Measurements from ENCODE around the gene C22orf39.

Gene C22orf39

DNA sequence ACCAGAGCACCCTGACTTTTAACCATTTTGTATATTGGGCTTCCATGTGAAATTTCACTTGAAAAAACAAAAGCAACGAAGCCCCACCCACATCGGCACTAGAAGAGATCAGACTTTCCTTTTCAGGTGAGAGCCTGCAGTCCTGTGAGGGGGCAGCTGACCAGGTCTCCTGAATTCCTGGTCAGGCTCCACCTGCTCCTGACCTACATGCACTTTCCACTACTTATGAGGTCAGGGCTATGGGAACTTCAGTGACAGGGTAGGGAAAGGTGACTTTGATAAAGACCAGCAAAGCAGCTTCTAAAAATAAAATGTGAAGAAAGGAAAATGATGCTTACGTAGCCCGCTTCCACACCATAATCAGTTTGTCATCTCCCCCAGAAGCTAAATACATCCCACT lies 40.7 kb downstream of the C22orf39 start:
- no peak overlapping the region for H3K4me3 ChIP-seq (ENCODE audit: low read depth, low read length)
- no peak for DNase-seq (ENCODE audit: low read depth)
- TF ChIP-seq, protein P1, sequence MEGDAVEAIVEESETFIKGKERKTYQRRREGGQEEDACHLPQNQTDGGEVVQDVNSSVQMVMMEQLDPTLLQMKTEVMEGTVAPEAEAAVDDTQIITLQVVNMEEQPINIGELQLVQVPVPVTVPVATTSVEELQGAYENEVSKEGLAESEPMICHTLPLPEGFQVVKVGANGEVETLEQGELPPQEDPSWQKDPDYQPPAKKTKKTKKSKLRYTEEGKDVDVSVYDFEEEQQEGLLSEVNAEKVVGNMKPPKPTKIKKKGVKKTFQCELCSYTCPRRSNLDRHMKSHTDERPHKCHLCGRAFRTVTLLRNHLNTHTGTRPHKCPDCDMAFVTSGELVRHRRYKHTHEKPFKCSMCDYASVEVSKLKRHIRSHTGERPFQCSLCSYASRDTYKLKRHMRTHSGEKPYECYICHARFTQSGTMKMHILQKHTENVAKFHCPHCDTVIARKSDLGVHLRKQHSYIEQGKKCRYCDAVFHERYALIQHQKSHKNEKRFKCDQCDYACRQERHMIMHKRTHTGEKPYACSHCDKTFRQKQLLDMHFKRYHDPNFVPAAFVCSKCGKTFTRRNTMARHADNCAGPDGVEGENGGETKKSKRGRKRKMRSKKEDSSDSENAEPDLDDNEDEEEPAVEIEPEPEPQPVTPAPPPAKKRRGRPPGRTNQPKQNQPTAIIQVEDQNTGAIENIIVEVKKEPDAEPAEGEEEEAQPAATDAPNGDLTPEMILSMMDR (IDR thresholded peaks at IDR 0.05; ENCODE audit: control insufficient read depth, extremely low read depth, insufficient read depth): no peak

DNA sequence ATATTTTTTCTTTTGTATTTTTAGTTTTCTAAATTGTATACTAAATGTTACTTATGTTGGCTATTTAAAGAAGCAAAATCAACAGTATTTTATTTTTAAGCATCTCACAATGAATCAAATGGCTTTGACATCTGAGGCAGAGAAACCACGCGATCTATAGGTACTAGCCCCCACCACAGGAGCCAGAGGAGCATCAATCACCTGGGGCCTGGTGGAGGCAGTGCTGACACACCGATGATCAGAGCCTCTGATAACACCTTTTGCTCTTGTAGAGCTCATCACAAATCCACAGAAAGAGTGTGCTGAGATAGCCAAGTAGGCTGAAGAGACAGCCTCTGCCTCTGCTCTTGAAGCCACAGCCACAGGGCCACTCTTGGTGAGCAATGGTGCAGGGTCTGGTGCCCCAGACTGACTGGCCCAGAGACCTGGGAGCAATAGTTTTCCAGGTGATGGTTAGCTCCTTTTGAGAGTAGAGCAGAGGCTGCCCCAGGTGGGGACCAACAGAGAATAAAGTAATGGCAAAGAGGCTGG lies 41.2 kb downstream of the C22orf39 start:
- no peak for DNase-seq (ENCODE audit: low read depth)
- no peak overlapping the region for H3K4me3 ChIP-seq (ENCODE audit: low read depth, low read length)
- TF ChIP-seq, protein P1 (IDR thresholded peaks at IDR 0.05; ENCODE audit: control insufficient read depth, extremely low read depth, insufficient read depth): no peak

DNA sequence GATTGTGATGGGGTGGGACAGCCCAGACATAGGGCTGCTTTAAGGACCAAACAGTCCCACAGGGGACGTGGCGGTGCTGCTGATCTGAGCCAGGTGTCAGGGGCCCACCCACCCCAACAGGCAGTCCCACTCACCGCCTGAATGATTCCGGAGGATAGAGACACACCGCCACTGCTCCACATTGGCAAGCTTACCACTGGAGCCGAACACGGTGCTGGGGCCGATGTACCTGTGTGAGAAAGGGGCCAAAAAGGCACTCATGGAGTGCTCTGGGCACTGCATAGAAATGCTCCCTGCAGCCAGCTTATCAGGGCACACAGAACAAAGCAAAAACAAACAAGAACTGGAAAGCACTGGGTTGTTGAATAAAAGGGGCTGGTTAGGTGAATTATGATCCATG lies 41.9 kb downstream of the C22orf39 start:
- no peak overlapping the region for H3K4me3 ChIP-seq (ENCODE audit: low read depth, low read length)
- TF ChIP-seq, protein P1 (IDR thresholded peaks at IDR 0.05; ENCODE audit: control insufficient read depth, extremely low read depth, insufficient read depth): no peak
- DNase-seq (ENCODE audit: low read depth): no peak

DNA sequence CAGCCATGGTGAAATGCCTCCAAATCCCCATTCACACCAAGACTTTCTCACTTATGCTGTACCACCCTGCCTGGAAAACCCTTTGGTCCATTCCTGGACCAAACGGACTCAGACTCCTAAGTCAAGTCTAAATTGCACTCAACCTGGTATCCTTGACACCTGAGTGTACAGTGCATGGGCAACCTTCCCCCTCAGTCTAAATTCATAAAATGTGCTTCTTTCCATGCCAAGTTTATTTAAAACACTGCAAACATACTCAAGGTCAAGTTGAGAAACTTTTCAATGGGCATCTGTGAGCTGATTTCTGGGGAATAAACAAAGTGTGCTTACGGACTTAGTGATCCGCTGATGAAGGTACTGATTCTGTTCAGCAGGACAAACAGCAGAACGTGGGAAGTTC lies 42.4 kb downstream of the C22orf39 start:
- H3K4me3 ChIP-seq (ENCODE audit: low read depth, low read length): no peak overlapping the region
- DNase-seq (ENCODE audit: low read depth): no peak
- TF ChIP-seq, protein P1 (IDR thresholded peaks at IDR 0.05; ENCODE audit: control insufficient read depth, extremely low read depth, insufficient read depth): no peak

DNA sequence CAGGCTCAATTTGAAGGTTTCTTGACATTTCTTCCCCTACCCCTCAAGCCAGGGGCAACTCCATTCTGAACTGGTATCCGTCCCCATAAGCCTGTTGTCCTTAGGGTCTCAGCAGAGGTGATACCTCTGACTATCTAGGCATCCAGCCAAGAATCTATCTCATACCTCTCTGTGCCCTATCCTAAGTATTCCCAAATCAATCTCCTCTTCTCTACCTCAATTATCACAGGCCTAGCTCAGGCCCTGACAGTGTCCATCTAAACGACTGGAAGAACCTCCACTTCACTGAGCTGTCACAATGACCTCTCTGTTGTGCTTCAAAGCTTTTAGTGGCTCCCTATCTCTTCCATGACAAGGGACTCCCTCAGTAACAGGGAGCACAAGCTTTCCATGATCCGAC lies 42.8 kb downstream of the C22orf39 start:
- no peak overlapping the region for H3K4me3 ChIP-seq (ENCODE audit: low read depth, low read length)
- TF ChIP-seq, protein P1 (IDR thresholded peaks at IDR 0.05; ENCODE audit: control insufficient read depth, extremely low read depth, insufficient read depth): no peak
- no peak for DNase-seq (ENCODE audit: low read depth)

DNA sequence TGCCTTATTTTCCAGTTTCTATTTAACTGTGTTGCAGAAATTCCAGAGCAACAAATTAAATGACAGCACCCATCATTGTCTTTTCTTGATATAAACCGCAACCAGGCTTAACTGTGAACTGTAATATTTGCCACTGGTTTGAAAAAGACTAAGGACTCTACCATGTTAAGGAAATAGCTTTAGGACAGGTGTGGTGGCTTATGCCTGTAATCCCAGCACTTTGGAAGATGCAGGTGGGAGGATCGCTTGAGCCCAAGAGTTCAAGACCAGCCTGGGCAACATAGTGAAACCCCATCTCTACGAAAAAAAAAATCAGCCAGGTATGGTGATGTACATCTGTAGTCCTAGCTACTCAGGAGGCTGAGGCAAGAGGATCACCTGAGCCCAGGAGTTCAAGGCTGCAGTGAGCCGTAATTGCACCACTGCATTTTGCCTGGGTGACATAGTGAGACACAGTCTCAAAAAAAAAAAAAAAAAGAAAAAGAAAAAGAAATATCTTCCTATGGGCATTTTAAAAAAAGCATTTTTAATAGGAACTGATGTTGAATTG lies 44.8 kb downstream of the C22orf39 start:
- DNase-seq (ENCODE audit: low read depth): no peak
- TF ChIP-seq, protein P1 (IDR thresholded peaks at IDR 0.05; ENCODE audit: control insufficient read depth, extremely low read depth, insufficient read depth): no peak
- no peak overlapping the region for H3K4me3 ChIP-seq (ENCODE audit: low read depth, low read length)

DNA sequence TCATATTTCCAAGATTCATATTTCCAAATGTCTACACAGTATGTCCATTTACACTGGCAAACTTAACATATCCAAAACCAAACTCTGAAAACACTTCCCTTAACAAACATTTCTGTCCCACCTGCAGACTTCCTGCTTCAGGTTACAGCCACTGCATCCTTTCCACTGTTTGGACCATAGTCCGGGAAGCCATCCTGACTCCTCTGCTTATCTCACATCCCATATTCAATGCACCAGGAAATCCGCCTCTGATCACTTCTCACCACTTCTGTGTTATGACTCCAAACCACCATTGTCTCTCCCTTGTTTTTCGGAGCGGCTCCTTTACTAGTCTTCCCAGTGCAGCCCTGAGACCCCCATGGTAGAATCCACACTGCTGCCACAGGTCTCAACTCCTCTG lies 46.0 kb downstream of the C22orf39 start:
- TF ChIP-seq, protein P1 (IDR thresholded peaks at IDR 0.05; ENCODE audit: control insufficient read depth, extremely low read depth, insufficient read depth): no peak
- no peak for DNase-seq (ENCODE audit: low read depth)
- H3K4me3 ChIP-seq (ENCODE audit: low read depth, low read length): no peak overlapping the region
